Esophagus squamous epithelium (tissue), 5 donors: ENCODE measurements around the gene DACT2. TPM values are rescaled to one million over a fixed set of nuclear protein-coding genes. Genes with fewer than 3 reads are reported as not detected.

Source experiments
- DNase-seq: peaks from one replicate; lab custom pipeline; 2025; lab: John Stamatoyannopoulos, UW
- H3K27ac ChIP-seq, 4 donors: fragments of 200-600 bp; sonication (generic); one replicate each; pipeline ENCODE4 v1.5.1; 2016 to 2019; ENCODE audit warnings: mild to moderate bottlenecking in 1 of 4
- H3K27me3 ChIP-seq, 4 donors: fragments of 200-600 bp; sonication (generic); 1 replicate in 3 of 4; 2 replicates in 1 of 4; pipeline versions ENCODE4 v1.5.1 to v1.6.0; 2017 to 2021; ENCODE audit warnings: antibody characterized with exemption in 1 of 4
- H3K36me3 ChIP-seq, 3 donors: fragments of 200-600 bp; sonication (generic); one replicate each; pipeline ENCODE4 v1.5.1; 2016 to 2019
- H3K4me1 ChIP-seq, 3 donors: fragments of 200-600 bp; sonication (generic); one replicate each; pipeline ENCODE4 v1.5.1; 2017 to 2019
- H3K4me3 ChIP-seq, 4 donors: fragments of 200-600 bp; sonication (generic); 1 replicate in 3 of 4; 2 replicates in 1 of 4; pipeline ENCODE4 v1.5.1; 2016 to 2019; ENCODE audit warnings: mild to moderate bottlenecking in 2 of 4, moderate library complexity in 1 of 4
- H3K9me3 ChIP-seq, 3 donors: fragments of 200-600 bp; sonication (generic); one replicate each; pipeline ENCODE4 v1.5.1; 2016 to 2019
- CTCF ChIP-seq, 6 experiments: fragments of 450-650 bp in 4 of 6; fragments of 200-600 bp in 2 of 6; sonication (generic) in 2 of 6; IDR thresholded peaks; one replicate each; pipeline ENCODE4 v1.5.1; 2016 to 2019; ENCODE audit warnings: antibody characterized with exemption in 6 of 6, mild to moderate bottlenecking in 4 of 6, moderate library complexity in 4 of 6
- POLR2A ChIP-seq, 4 donors: fragments of 450-650 bp; IDR thresholded peaks; one replicate each; pipeline ENCODE4 v1.6.1; 2017; ENCODE audit warnings: antibody characterized with exemption in 4 of 4, mild to moderate bottlenecking in 4 of 4, moderate library complexity in 3 of 4
- WGBS, 2 donors: methylation state at CpG; one replicate each; pipeline ENCODE4 v1.1.5; 2018; 5-methylcytosine and 5-hydroxymethylcytosine counted together
- intact Hi-C: fragments of 100-400 bp; cut with DNase I; formaldehyde crosslinking; loops from one replicate; pipeline ENCODE4 v1.15.0; 2022
- total RNA-seq, 4 donors: library from RNA; depleted of rRNA; stranded (reverse); fragments of >200 nt; gene quantifications; one replicate each; pipeline ENCODE4 v1.1.0, GENCODE V29; 2016
- donor health status: DM: yes; HTN: yes; CAD: no.

Gene DACT2
- total RNA-seq, 4 donors from 2014 or later = 0.57 to 2.8 (median 1.9) TPM

DNA sequence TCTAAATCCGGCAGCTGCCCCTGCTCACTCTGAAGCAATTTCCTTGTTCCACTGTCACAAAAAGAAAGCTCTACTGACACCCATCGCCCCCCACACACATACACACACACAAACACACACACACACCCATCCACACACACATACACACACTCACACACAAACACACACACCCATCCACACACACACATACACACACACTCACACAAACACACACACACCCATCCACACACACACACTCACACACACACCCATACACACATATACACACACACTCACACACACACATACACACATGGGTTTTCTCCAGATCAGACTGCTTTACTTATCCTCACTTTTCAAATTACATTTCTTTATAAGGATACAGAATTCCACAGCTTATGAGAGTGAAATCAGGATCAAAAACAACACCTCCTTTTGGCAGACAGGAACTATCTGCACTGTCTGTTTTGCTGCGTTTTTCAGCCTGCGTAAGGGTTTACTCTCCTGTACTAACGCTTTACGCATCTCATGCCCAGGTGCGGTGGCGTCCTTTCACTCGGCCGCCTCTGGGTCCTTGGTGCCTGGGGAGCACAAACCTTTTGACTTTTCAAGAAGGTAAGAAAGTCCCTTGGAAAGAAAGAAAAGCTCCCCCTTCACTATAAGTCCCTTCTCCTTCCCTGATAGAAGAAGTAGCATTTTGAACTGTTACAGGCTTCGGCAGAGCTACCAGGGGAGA, 8.0 kb downstream of the DACT2 start:
- intact Hi-C loops = no loop called here
- Histone ChIP-seq H3K36me3 (peaks cover 0 to 18% (median 0%) of the 10 kb centered on the region in 3 donors), H3K4me1 (peaks cover 9 to 43% (median 17%) of the 10 kb centered on the region in 3 donors), H3K27me3 (peaks cover 0 to 20% (median 0%) of the 10 kb centered on the region in 4 donors), H3K9me3 (no peaks in the 10 kb centered on the region), H3K4me3 (no peak overlapping the region), H3K27ac (no peak overlapping the region)
- 88 to 93% methylated on average over 11 of the region's 11 CpGs for WGBS, 2 donors
- DNase-seq = no peak
- TF ChIP-seq POLR2A (IDR thresholded peaks at IDR 0.05) (no peak), CTCF (IDR thresholded peaks at IDR 0.05) (no peak)

DNA sequence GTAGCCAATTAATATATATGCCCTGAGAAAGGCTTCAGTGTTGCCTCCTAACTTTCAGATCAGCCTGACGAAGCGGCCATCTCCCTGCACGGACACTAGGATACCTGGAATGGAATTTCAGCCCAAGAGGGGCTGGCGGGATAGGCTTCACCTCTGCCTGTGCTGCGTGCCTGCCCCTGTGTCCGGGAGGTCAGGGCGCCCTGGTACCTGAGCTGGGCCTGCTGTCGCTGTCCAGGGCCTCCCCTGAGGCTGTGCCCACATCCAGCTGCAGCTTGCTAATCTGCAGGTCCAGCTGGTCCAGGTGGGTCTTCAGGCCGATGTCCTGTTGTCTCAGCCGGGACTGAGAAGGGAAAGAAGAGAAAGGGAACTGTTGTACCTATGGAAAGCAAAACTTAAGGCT, 8.6 kb downstream of the DACT2 start:
- Histone ChIP-seq H3K4me3 (no peak overlapping the region), H3K9me3 (no peaks in the 10 kb centered on the region), H3K36me3 (peaks cover 0 to 18% (median 0%) of the 10 kb centered on the region in 3 donors), H3K27me3 (peaks cover 0 to 17% (median 0%) of the 10 kb centered on the region in 4 donors), H3K27ac (no peak overlapping the region), H3K4me1 (peaks cover 9 to 41% (median 17%) of the 10 kb centered on the region in 3 donors)
- WGBS, 2 donors = 83 to 86% methylated on average over 6 to 8 of the region's 10 CpGs
- DNase-seq = no peak
- intact Hi-C loops = no loop called here
- TF ChIP-seq POLR2A (IDR thresholded peaks at IDR 0.05) (no peak), CTCF (IDR thresholded peaks at IDR 0.05) (no peak)

DNA sequence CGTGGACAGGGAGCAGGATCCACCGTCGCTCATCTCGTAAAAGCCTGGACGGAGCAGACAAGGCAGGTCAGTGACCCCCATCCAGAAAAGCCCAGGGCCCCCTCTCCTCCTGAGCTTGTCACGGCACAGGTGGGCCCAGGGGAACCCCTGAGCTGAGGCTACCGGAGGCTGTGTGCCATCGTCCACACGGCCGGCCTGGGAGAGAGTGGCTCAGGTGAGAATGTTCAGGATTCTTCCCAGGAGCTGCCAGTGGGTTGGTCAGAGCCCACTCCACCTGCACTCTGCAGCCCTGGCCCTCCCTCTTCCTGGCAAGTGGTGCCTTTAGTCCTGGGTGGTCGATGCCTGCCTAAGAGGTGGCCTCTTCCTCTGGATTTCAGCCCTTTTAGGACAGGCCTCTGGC, 9.2 kb downstream of the DACT2 start:
- TF ChIP-seq CTCF (IDR thresholded peaks at IDR 0.05) (no peak), POLR2A (IDR thresholded peaks at IDR 0.05) (no peak)
- no peak overlapping the region for H3K4me3 ChIP-seq
- H3K27ac ChIP-seq = no peak overlapping the region
- intact Hi-C loops = no loop called here
- peaks cover 0 to 13% (median 0%) of the 10 kb centered on the region in 4 donors for H3K27me3 ChIP-seq
- no peak for DNase-seq
- peaks cover 0 to 18% (median 0%) of the 10 kb centered on the region in 3 donors for H3K36me3 ChIP-seq
- no peaks in the 10 kb centered on the region for H3K9me3 ChIP-seq
- 83 to 98% methylated on average over 1 to 8 of the region's 11 CpGs for WGBS, 2 donors
- H3K4me1 ChIP-seq = peaks cover 9 to 36% (median 17%) of the 10 kb centered on the region in 3 donors

GRCh38 chr6:168309997-168310396, 9.6 kb downstream of the DACT2 start:
- no peak for DNase-seq
- Histone ChIP-seq H3K27me3 (peaks cover 0 to 9% (median 0%) of the 10 kb centered on the region in 4 donors), H3K4me1 (peaks cover 9 to 32% (median 14%) of the 10 kb centered on the region in 3 donors), H3K9me3 (no peaks in the 10 kb centered on the region), H3K36me3 (peaks cover 0 to 18% (median 0%) of the 10 kb centered on the region in 3 donors), H3K4me3 (no peak overlapping the region), H3K27ac (no peak overlapping the region)
- TF ChIP-seq CTCF (IDR thresholded peaks at IDR 0.05) = no peak
- WGBS, 2 donors = 89 to 96% methylated on average over 6 to 8 of the region's 15 CpGs
- intact Hi-C loops = no loop called here

DNA sequence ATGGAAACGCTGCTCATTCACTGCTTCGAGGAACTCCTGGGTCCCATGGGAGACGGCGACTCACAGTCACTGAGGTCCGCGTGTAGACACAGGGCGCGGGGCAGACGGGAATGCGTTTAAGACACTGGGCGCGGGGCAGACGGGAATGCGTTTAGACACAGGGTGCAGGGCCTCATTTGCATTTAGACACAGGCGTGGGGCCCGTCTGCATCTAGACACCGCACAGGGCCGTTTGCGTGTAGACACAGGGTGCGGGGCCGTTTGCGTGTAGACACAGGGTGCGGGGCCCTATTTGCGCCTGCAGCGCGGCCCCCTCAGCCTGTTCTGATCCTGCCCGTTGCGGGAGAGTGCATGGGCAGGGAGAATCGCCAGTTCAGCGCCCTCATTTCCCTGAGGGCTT, 10.4 kb downstream of the DACT2 start:
- Histone ChIP-seq H3K36me3 (peaks cover 0 to 18% (median 0%) of the 10 kb centered on the region in 3 donors), H3K9me3 (no peaks in the 10 kb centered on the region), H3K27me3 (peaks cover 0 to 7% (median 0%) of the 10 kb centered on the region in 4 donors), H3K27ac (no peak overlapping the region), H3K4me3 (no peak overlapping the region), H3K4me1 (peaks cover 5 to 23% (median 6%) of the 10 kb centered on the region in 3 donors)
- TF ChIP-seq POLR2A (IDR thresholded peaks at IDR 0.05) (no peak), CTCF (IDR thresholded peaks at IDR 0.05) (no peak)
- DNase-seq = no peak
- WGBS, 2 donors = 88 to 91% methylated on average over 10 to 16 of the region's 30 CpGs
- intact Hi-C loops = no loop called here
